ENCODE data around the gene NR3C1.

Gene NR3C1

DNA sequence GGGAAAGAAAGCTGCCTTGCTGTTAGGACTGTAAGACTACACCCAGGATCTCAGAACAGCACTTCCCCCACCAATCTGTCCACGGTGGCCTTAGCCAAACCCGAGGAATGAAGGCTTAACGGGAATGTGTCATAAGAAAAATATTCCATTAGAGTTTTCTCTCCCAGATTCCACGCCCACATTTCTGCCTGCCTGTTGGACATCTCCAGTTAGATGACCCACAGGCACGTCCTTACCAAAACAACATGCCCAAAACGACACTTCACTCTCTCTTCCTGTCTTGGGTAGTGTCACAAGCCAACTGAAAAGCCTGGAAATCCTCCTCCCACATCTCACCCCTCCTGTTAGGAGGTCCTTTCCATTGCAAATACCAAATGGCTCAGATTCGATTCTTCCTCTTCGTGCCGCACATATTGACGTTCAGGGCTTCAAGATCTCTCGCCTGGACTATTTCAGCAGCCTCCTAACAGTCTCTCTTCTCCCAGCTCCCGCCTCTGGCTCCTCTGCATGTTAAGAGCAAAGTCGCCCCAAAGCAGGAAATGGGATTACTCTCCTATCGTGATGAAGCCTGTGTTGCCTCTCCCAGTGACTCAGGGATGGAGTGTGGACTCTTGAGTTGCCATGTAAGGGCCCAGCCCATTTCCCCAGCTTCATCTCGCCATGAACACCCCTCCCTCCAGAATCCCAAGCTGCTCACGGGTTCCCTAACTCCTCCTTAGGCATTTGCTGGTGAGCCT, 159.3 kb downstream of the NR3C1 start:
- no peaks in the 10 kb centered on the region for H3K27me3 ChIP-seq (ENCODE audit: low read length)
- H4K20me1 ChIP-seq (ENCODE audit: low read depth, low read length) = no peaks in the 10 kb centered on the region
- H2AFZ ChIP-seq (ENCODE audit: low read depth, low read length, severe bottlenecking) = no peak overlapping the region
- H3F3A ChIP-seq (ENCODE audit: insufficient read depth) = no peaks in the 10 kb centered on the region
- H3K4me3 ChIP-seq (ENCODE audit: insufficient read depth, low read length, poor library complexity, severe bottlenecking) = no peak overlapping the region
- no peaks in the 10 kb centered on the region for H3K36me3 ChIP-seq (ENCODE audit: low read length)
- H3K79me2 ChIP-seq (ENCODE audit: insufficient read depth, low read length) = no peaks in the 10 kb centered on the region
- H3K27ac ChIP-seq (ENCODE audit: low read depth, low read length) = no peak overlapping the region
- no peak overlapping the region for H3K9ac ChIP-seq (ENCODE audit: low read length)
- no peaks in the 10 kb centered on the region for H3K9me2 ChIP-seq (replicated peaks; ENCODE audit: insufficient read depth, low read length)
- H3K9me3 ChIP-seq (ENCODE audit: insufficient read depth, low read length) = no peaks in the 10 kb centered on the region
- H3K4me2 ChIP-seq (ENCODE audit: low read depth, low read length, poor library complexity, severe bottlenecking) = no peak overlapping the region
- TF ChIP-seq, protein P1, sequence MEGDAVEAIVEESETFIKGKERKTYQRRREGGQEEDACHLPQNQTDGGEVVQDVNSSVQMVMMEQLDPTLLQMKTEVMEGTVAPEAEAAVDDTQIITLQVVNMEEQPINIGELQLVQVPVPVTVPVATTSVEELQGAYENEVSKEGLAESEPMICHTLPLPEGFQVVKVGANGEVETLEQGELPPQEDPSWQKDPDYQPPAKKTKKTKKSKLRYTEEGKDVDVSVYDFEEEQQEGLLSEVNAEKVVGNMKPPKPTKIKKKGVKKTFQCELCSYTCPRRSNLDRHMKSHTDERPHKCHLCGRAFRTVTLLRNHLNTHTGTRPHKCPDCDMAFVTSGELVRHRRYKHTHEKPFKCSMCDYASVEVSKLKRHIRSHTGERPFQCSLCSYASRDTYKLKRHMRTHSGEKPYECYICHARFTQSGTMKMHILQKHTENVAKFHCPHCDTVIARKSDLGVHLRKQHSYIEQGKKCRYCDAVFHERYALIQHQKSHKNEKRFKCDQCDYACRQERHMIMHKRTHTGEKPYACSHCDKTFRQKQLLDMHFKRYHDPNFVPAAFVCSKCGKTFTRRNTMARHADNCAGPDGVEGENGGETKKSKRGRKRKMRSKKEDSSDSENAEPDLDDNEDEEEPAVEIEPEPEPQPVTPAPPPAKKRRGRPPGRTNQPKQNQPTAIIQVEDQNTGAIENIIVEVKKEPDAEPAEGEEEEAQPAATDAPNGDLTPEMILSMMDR (IDR thresholded peaks at IDR 0.05; ENCODE audit: insufficient read depth, low read length, poor library complexity, severe bottlenecking) = no peak
- no peak for TF ChIP-seq EZH2phosphoT487 (conservative IDR thresholded peaks at IDR 0.05; ENCODE audit: low read length)

- no peak for TF ChIP-seq EZH2phosphoT487 (conservative IDR thresholded peaks at IDR 0.05; ENCODE audit: low read length)
- TF ChIP-seq, protein P1 (IDR thresholded peaks at IDR 0.05; ENCODE audit: insufficient read depth, low read length, poor library complexity, severe bottlenecking) = no peak
- H3K4me3 ChIP-seq (ENCODE audit: insufficient read depth, low read length, poor library complexity, severe bottlenecking) = no peak overlapping the region
- no peaks in the 10 kb centered on the region for H3F3A ChIP-seq (ENCODE audit: insufficient read depth)
- no peaks in the 10 kb centered on the region for H3K36me3 ChIP-seq (ENCODE audit: low read length)
- no peak overlapping the region for H3K27ac ChIP-seq (ENCODE audit: low read depth, low read length)
- H3K9ac ChIP-seq (ENCODE audit: low read length) = no peak overlapping the region
- no peak overlapping the region for H2AFZ ChIP-seq (ENCODE audit: low read depth, low read length, severe bottlenecking)
- H4K20me1 ChIP-seq (ENCODE audit: low read depth, low read length) = no peaks in the 10 kb centered on the region
- H3K79me2 ChIP-seq (ENCODE audit: insufficient read depth, low read length) = no peaks in the 10 kb centered on the region
- no peak overlapping the region for H3K4me2 ChIP-seq (ENCODE audit: low read depth, low read length, poor library complexity, severe bottlenecking)
- no peaks in the 10 kb centered on the region for H3K27me3 ChIP-seq (ENCODE audit: low read length)
- H3K9me2 ChIP-seq (replicated peaks; ENCODE audit: insufficient read depth, low read length) = no peaks in the 10 kb centered on the region
- H3K9me3 ChIP-seq (ENCODE audit: insufficient read depth, low read length) = no peaks in the 10 kb centered on the region
Measured at GRCh38 chr5:143243103-143243502, 160.4 kb downstream of the NR3C1 start.

DNA sequence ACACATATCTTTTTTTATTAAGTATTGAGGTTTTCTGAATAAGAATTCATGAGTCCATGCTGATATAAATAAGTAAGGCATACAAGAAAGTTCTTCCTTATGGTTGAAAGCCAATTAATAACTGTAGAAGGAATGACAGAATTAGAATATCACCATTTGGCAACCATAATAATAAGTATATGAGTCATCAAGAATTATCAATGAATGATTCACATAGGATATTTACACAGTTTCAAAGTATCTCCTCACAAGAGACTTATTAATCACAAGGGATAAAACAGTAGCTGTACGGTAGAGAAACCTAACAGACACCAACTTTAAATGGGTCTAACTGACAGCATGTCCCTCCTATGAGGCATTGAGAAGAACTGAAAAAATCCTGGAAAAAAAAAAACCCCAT, 161.6 kb downstream of the NR3C1 start:
- no peaks in the 10 kb centered on the region for H3K36me3 ChIP-seq (ENCODE audit: low read length)
- H3K27me3 ChIP-seq (ENCODE audit: low read length) = no peaks in the 10 kb centered on the region
- H3K9me3 ChIP-seq (ENCODE audit: insufficient read depth, low read length) = no peaks in the 10 kb centered on the region
- H4K20me1 ChIP-seq (ENCODE audit: low read depth, low read length) = no peaks in the 10 kb centered on the region
- no peaks in the 10 kb centered on the region for H3F3A ChIP-seq (ENCODE audit: insufficient read depth)
- H3K4me2 ChIP-seq (ENCODE audit: low read depth, low read length, poor library complexity, severe bottlenecking) = no peak overlapping the region
- H3K27ac ChIP-seq (ENCODE audit: low read depth, low read length) = no peak overlapping the region
- TF ChIP-seq EZH2phosphoT487 (conservative IDR thresholded peaks at IDR 0.05; ENCODE audit: low read length) = no peak
- TF ChIP-seq, protein P1 (IDR thresholded peaks at IDR 0.05; ENCODE audit: insufficient read depth, low read length, poor library complexity, severe bottlenecking) = no peak
- H3K9me2 ChIP-seq (replicated peaks; ENCODE audit: insufficient read depth, low read length) = no peaks in the 10 kb centered on the region
- H3K79me2 ChIP-seq (ENCODE audit: insufficient read depth, low read length) = no peaks in the 10 kb centered on the region
- no peak overlapping the region for H3K9ac ChIP-seq (ENCODE audit: low read length)
- H2AFZ ChIP-seq (ENCODE audit: low read depth, low read length, severe bottlenecking) = no peak overlapping the region
- H3K4me3 ChIP-seq (ENCODE audit: insufficient read depth, low read length, poor library complexity, severe bottlenecking) = no peak overlapping the region
